WTC11 (cell line): ENCODE data around the gene COL6A3. TPM values are rescaled to one million over a fixed set of nuclear protein-coding genes. Genes with fewer than 3 reads are reported as not detected.

ENCODE experiments used
- ATAC-seq: fragments of 200-7000 bp; cut with Tn5 transposase; 2 replicates; pipeline ENCODE4 v1.10.0; 2021; ENCODE audit warnings: mild to moderate bottlenecking, moderate library complexity
- CTCF ChIA-PET: fragments of 300-600 bp; sonication (Branson Sonifier 250); formaldehyde crosslinking; loops from one replicate; lab custom pipeline; 2021; ENCODE audit warnings: antibody characterized with exemption; lab: Charles Lee
- POLR2A ChIA-PET: fragments of 350-600 bp; sonication (Branson Sonifier 250); formaldehyde crosslinking; loops from one replicate; lab custom pipeline; 2021; ENCODE audit warnings: antibody characterized with exemption; lab: Charles Lee
- DNase-seq: peaks from one replicate; pipeline ENCODE4 v3.0.0; 2021; ENCODE audit warnings: low spot score
- H3K27ac Mint-ChIP-seq: 2 replicates; pipeline ENCODE4 v1.8.0; 2021; ENCODE audit warnings: mixed read lengths
- H3K27me3 Mint-ChIP-seq: 2 replicates; pipeline ENCODE4 v1.8.0; 2021; ENCODE audit warnings: low read depth, mild to moderate bottlenecking, moderate library complexity, mixed read lengths
- H3K36me3 Mint-ChIP-seq: 2 replicates; pipeline ENCODE4 v1.8.0; 2021; ENCODE audit warnings: mixed read lengths
- H3K4me1 Mint-ChIP-seq: 2 replicates; pipeline ENCODE4 v1.8.0; 2022; ENCODE audit warnings: mixed read lengths
- H3K4me3 Mint-ChIP-seq: 2 replicates; pipeline ENCODE4 v1.8.0; 2021; ENCODE audit warnings: mild to moderate bottlenecking, moderate library complexity, mixed read lengths
- H3K9me3 Mint-ChIP-seq: 2 replicates; pipeline ENCODE4 v1.8.0; 2021; ENCODE audit warnings: mixed read lengths
- ATF2 ChIP-seq: sonication (generic); formaldehyde crosslinking; IDR thresholded peaks from 2 replicates; pipeline ENCODE4 v1.8.1; 2022; ENCODE audit warnings: low read depth, missing genetic modification reagents, borderline replicate concordance
- CTCF ChIP-seq: fragments of 200-600 bp; IDR thresholded peaks from 2 replicates; pipeline ENCODE4 v1.8.0; 2022; ENCODE audit warnings: antibody characterized with exemption
- E2F1 ChIP-seq: sonication (generic); formaldehyde crosslinking; IDR thresholded peaks from 2 replicates; pipeline ENCODE4 v1.8.0; 2022; ENCODE audit warnings: mild to moderate bottlenecking, missing genetic modification reagents
- E2F4 ChIP-seq: sonication (generic); formaldehyde crosslinking; IDR thresholded peaks from 2 replicates; pipeline ENCODE4 v1.8.1; 2022; ENCODE audit warnings: low read depth, mild to moderate bottlenecking, moderate library complexity, missing genetic modification reagents, borderline replicate concordance
- FOXP1 ChIP-seq: sonication (generic); formaldehyde crosslinking; IDR thresholded peaks from 2 replicates; pipeline ENCODE4 v1.8.0; 2022; ENCODE audit warnings: missing genetic modification reagents, mild to moderate bottlenecking, moderate library complexity, borderline replicate concordance
- GTF2I ChIP-seq: fragments of 250-450 bp; sonication (Bioruptor Pico); conservative IDR thresholded peaks from 2 replicates; pipeline ENCODE4 v1.4.0; 2021; ENCODE audit warnings: mild to moderate bottlenecking
- HMGXB4 ChIP-seq: sonication (generic); formaldehyde crosslinking; IDR thresholded peaks from 2 replicates; pipeline ENCODE4 v1.8.1; 2023; ENCODE audit warnings: mild to moderate bottlenecking, moderate library complexity, missing genetic modification reagents
- MLX ChIP-seq: sonication (generic); formaldehyde crosslinking; IDR thresholded peaks from 2 replicates; pipeline ENCODE4 v1.8.1; 2023; ENCODE audit warnings: mild to moderate bottlenecking, missing genetic modification reagents, moderate library complexity
- MXD4 ChIP-seq: fragments of 250-450 bp; sonication (Bioruptor Pico); IDR thresholded peaks from 2 replicates; pipeline ENCODE4 v1.8.0; 2021; ENCODE audit warnings: mild to moderate bottlenecking, moderate library complexity, borderline replicate concordance
- NFYB ChIP-seq: sonication (generic); formaldehyde crosslinking; conservative IDR thresholded peaks from 2 replicates; pipeline ENCODE4 v1.8.0; 2022; ENCODE audit warnings: low read depth, missing genetic modification reagents
- PRDM15 ChIP-seq: sonication (generic); formaldehyde crosslinking; IDR thresholded peaks from 2 replicates; pipeline ENCODE4 v1.8.0; 2022; ENCODE audit warnings: missing genetic modification reagents
- STAT6 ChIP-seq: sonication (generic); formaldehyde crosslinking; conservative IDR thresholded peaks from 2 replicates; pipeline ENCODE4 v1.8.1; 2023; ENCODE audit warnings: mild to moderate bottlenecking, low read depth, missing genetic modification reagents, moderate library complexity
- TP53 ChIP-seq: sonication (generic); formaldehyde crosslinking; IDR thresholded peaks from 2 replicates; pipeline ENCODE4 v1.8.1; 2023; ENCODE audit warnings: mild to moderate bottlenecking, missing genetic modification reagents
- USF1 ChIP-seq: sonication (generic); formaldehyde crosslinking; IDR thresholded peaks from 2 replicates; pipeline ENCODE4 v1.8.0; 2022; ENCODE audit warnings: mild to moderate bottlenecking, missing genetic modification reagents
- ZBTB43 ChIP-seq: sonication (generic); formaldehyde crosslinking; IDR thresholded peaks from 2 replicates; pipeline ENCODE4 v1.8.1; 2023; ENCODE audit warnings: mild to moderate bottlenecking, missing genetic modification reagents
- ZNF232 ChIP-seq: sonication (generic); formaldehyde crosslinking; IDR thresholded peaks from 2 replicates; pipeline ENCODE4 v1.8.0; 2022; ENCODE audit warnings: mild to moderate bottlenecking, missing genetic modification reagents
- total RNA-seq: library from RNA; stranded (reverse); gene quantifications from 3 replicates; pipeline ENCODE4 v1.2.3, GENCODE V29; 2021

COL6A3 gene
- total RNA-seq, 1 experiment from 2014 or later = 2.6 TPM

GRCh38 chr2:237389831-237390230, 24.1 kb downstream of the COL6A3 start (continued):
- TF ChIP-seq E2F1 (CRISPR knock-in tag) (no peak), ZBTB43 (CRISPR knock-in tag) (no peak), NFYB (no peak), ZNF232 (CRISPR knock-in tag) (no peak), HMGXB4 (CRISPR knock-in tag) (no peak), CTCF (no peak)
- TF ChIP-seq, all 79 proteins: peak for 0

GRCh38 chr2:237388036-237388435, 25.9 kb downstream of the COL6A3 start:
- ChIA-PET CTCF (interaction anchor here (1.5 kb wide), 1 partner anchor 22 kb away, joined by 3 read pairs; no protein-coding TSS in a partner anchor), POLR2A (no interaction called here)
- Mint-ChIP-seq H3K4me1 (no peaks in the 10 kb centered on the region), H3K27me3 (no peaks in the 10 kb centered on the region), H3K9me3 (no peaks in the 10 kb centered on the region), H3K36me3 (no peaks in the 10 kb centered on the region), H3K27ac (no peak overlapping the region), H3K4me3 (no peak overlapping the region)
- DNase-seq (no peak), ATAC-seq (no peak)
- no peak for TF ChIP-seq TP53 (CRISPR knock-in tag)
- no peak for TF ChIP-seq MLX
- no peak for TF ChIP-seq ATF2 (CRISPR knock-in tag)
- no peak for TF ChIP-seq USF1 (CRISPR knock-in tag)
- TF ChIP-seq STAT6 (CRISPR knock-in tag) = no peak
- TF ChIP-seq FOXP1 = no peak
- no peak for TF ChIP-seq PRDM15 (CRISPR knock-in tag)
- TF ChIP-seq MXD4 = no peak
- no peak for TF ChIP-seq GTF2I (CRISPR knock-in tag)
- no peak for TF ChIP-seq E2F4 (CRISPR knock-in tag)
